Gastroesophageal sphincter (tissue), 4 donors: Measurements from ENCODE around the gene CR1. TPM values are rescaled to one million over a fixed set of nuclear protein-coding genes. Genes with fewer than 3 reads are reported as not detected.
"Not testable (repeated sequence)": the region's sequence is repeated elsewhere in the genome, so short reads cannot be mapped to it uniquely, and the experiment has no call there.

Experiments
- ATAC-seq: fragments of 150-250 bp; one replicate; pipeline ENCODE4 v1.9.1; 2016; ENCODE audit warnings: mild to moderate bottlenecking, moderate library complexity
- H3K27ac ChIP-seq, 4 donors: fragments of 200-600 bp; sonication (generic) in 3 of 4; 1 replicate in 3 of 4; 2 replicates in 1 of 4; pipeline ENCODE4 v1.5.1; 2016 to 2019
- H3K27me3 ChIP-seq: fragments of 200-600 bp; sonication (generic); one replicate; pipeline ENCODE4 v1.5.1; 2019
- H3K36me3 ChIP-seq, 2 donors: fragments of 200-600 bp; sonication (generic); one replicate each; pipeline ENCODE4 v1.5.1; 2019; ENCODE audit warnings: control low read depth in 1 of 2
- H3K4me1 ChIP-seq, 3 donors: fragments of 200-600 bp; sonication (generic); 1 replicate in 2 of 3; 2 replicates in 1 of 3; pipeline ENCODE4 v1.5.1; 2016 to 2019; ENCODE audit warnings: control low read depth in 2 of 3
- H3K4me3 ChIP-seq, 2 donors: fragments of 200-600 bp; sonication (generic); one replicate each; pipeline ENCODE4 v1.5.1; 2019; ENCODE audit warnings: mild to moderate bottlenecking in 1 of 2, moderate library complexity in 1 of 2
- H3K9me3 ChIP-seq, 3 donors: fragments of 200-600 bp; sonication (generic); one replicate each; pipeline ENCODE4 v1.5.1; 2017 to 2019; ENCODE audit warnings: control low read depth in 2 of 3
- EP300 ChIP-seq: sonication (generic); formaldehyde crosslinking; IDR thresholded peaks from one replicate; pipeline ENCODE4 v1.6.1; 2017; ENCODE audit warnings: antibody characterized with exemption, mild to moderate bottlenecking
- POLR2A ChIP-seq, 2 donors: fragments of 450-650 bp; IDR thresholded peaks; one replicate each; pipeline ENCODE4 v1.6.1; 2017; ENCODE audit warnings: antibody characterized with exemption in 2 of 2, mild to moderate bottlenecking in 2 of 2, moderate library complexity in 1 of 2
- POLR2AphosphoS5 ChIP-seq: sonication (generic); formaldehyde crosslinking; IDR thresholded peaks from one replicate; pipeline ENCODE4 v1.6.1; 2017; ENCODE audit warnings: antibody characterized with exemption
- WGBS, 2 donors: methylation state at CpG; one replicate each; pipeline ENCODE4 v1.1.5; 2018; ENCODE audit warnings: low coverage in 1 of 2; 5-methylcytosine and 5-hydroxymethylcytosine counted together
- total RNA-seq, 4 donors: library from RNA; depleted of rRNA; stranded (reverse); fragments of >200 nt; gene quantifications; one replicate each; pipeline ENCODE4 v1.1.0, GENCODE V29; 2016
- TF ChIP-seq, protein P1 (sequence below), 4 experiments: fragments of 200-600 bp in 2 of 4; fragments of 450-650 bp in 2 of 4; sonication (generic) in 1 of 4; IDR thresholded peaks; one replicate each; pipeline ENCODE4 v1.5.1; 2017 to 2019; ENCODE audit warnings: antibody characterized with exemption in 4 of 4, mild to moderate bottlenecking in 2 of 4, moderate library complexity in 2 of 4

CR1 gene
- total RNA-seq, 4 donors from 2014 or later = 1.1 to 15.9 (median 4.3) TPM

DNA sequence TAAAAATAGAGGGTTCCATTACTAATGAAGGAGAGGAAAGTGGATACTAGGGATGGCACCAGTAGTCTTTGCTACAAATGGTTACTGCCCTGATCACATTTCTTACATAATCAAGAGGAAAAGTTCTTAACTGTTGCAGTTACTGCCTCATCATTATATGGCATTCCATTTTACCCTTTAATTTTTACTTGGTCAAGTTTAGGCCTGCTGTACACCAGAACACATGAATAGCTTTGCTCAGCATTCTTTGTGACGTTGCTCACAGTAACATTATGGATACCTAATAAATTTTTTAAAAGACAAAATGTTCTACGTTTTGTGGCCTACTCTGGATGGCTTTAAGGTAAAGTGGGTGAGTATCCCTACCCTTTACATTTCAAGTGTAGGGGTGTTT is 110.4 kb downstream of the CR1 start:
- Histone ChIP-seq H3K27me3 (no peaks in the 10 kb centered on the region), H3K4me1 (no peaks in the 10 kb centered on the region), H3K9me3 (no peaks in the 10 kb centered on the region), H3K27ac (no peak overlapping the region), H3K36me3 (no peaks in the 10 kb centered on the region), H3K4me3 (no peak overlapping the region)
- TF ChIP-seq POLR2A (IDR thresholded peaks at IDR 0.05) = no peak
- TF ChIP-seq, protein P1, sequence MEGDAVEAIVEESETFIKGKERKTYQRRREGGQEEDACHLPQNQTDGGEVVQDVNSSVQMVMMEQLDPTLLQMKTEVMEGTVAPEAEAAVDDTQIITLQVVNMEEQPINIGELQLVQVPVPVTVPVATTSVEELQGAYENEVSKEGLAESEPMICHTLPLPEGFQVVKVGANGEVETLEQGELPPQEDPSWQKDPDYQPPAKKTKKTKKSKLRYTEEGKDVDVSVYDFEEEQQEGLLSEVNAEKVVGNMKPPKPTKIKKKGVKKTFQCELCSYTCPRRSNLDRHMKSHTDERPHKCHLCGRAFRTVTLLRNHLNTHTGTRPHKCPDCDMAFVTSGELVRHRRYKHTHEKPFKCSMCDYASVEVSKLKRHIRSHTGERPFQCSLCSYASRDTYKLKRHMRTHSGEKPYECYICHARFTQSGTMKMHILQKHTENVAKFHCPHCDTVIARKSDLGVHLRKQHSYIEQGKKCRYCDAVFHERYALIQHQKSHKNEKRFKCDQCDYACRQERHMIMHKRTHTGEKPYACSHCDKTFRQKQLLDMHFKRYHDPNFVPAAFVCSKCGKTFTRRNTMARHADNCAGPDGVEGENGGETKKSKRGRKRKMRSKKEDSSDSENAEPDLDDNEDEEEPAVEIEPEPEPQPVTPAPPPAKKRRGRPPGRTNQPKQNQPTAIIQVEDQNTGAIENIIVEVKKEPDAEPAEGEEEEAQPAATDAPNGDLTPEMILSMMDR (IDR thresholded peaks at IDR 0.05) = no peak
- no peak for TF ChIP-seq EP300
- no peak for TF ChIP-seq POLR2AphosphoS5
- WGBS, 2 donors = 64 to 78% methylated on average over 2 of the region's 2 CpGs
- no peak for ATAC-seq

DNA sequence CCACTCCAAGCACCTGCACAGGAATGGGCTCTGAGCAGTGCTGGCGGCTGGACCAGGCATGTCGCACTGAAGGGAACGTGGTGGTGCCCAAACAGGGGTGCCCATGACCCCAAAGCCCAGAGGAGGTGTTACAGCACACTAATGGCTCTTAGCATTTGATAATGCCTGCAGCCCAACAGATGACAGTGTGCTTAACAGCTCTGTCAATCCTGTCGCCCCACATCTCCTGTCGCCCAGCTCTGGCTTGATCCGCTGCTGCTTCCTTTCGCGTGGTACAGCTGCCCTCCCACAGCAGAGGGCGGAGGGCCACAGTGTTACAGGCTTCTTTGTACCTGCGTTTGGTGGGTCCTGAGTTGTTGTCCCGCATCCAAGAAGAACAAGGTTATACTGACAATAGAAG is 116.8 kb downstream of the CR1 start:
- H3K36me3 ChIP-seq = no peaks in the 10 kb centered on the region
- no peak for ATAC-seq
- H3K4me1 ChIP-seq = no peaks in the 10 kb centered on the region
- no peaks in the 10 kb centered on the region for H3K9me3 ChIP-seq
- TF ChIP-seq POLR2A (IDR thresholded peaks at IDR 0.05) = no peak
- TF ChIP-seq, protein P1 (IDR thresholded peaks at IDR 0.05) = no peak
- no peak for TF ChIP-seq POLR2AphosphoS5
- TF ChIP-seq EP300 = no peak
- H3K4me3 ChIP-seq = no peak overlapping the region
- no peak overlapping the region for H3K27ac ChIP-seq
- no CpG with 5 or more reads among the region's 11 CpGs for whole genome bisulfite sequencing, 2 donors
- H3K27me3 ChIP-seq = peaks cover 10% of the 10 kb centered on the region

DNA sequence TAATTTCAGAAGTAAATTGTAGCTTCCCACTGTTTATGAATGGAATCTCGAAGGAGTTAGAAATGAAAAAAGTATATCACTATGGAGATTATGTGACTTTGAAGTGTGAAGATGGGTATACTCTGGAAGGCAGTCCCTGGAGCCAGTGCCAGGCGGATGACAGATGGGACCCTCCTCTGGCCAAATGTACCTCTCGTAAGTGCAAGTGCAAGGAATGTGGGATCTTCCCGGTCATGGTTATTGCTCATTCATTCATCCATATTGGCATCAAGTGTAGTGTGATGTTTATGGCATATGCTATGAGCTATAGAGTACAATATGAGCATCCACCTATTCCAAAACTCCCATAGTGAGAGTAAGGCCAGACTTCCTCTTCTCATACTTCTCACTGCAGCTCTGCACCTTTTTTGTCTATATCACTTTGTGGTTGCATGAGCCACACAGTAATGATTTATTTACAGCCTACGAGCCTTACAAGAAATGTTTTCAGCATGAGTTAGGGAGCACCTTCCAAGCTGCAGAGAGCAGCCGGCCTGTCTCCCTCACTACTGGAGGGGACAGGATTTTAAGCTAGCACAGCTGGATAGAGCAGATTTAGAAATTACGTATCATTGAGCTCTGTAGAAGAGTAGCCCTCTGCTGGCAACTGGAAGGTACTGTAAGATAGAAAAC is 124.0 kb downstream of the CR1 start:
- Histone ChIP-seq H3K27ac (no peak overlapping the region), H3K27me3 (peaks cover 4% of the 10 kb centered on the region), H3K9me3 (no peaks in the 10 kb centered on the region), H3K36me3 (no peaks in the 10 kb centered on the region), H3K4me1 (no peaks in the 10 kb centered on the region), H3K4me3 (no peak overlapping the region)
- peak; percentile 63 for ATAC-seq
- TF ChIP-seq, protein P1 (IDR thresholded peaks at IDR 0.05) = peak; percentile 42 to 71 (median 54)
- TF ChIP-seq EP300 = no peak
- 15 to 43% methylated on average over 4 to 7 of the region's 7 CpGs for whole genome bisulfite sequencing, 2 donors

DNA sequence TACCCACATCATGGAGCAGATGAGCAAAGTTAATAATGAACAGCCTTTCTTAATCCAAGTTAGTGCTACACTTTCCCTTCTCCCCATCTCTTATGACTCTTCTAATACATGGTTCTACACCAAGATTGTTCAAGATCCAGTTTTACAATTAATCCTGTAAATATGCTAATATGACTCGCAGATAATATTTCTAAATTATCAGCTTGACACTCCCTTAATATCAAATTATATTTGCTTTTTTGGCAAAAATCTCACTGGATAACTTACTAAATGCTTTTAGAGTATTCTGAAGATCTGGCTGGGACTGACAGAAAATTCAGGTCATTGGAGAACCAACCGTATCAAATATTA is 124.6 kb downstream of the CR1 start:
- Histone ChIP-seq H3K36me3 (no peaks in the 10 kb centered on the region), H3K4me1 (no peaks in the 10 kb centered on the region), H3K27ac (no peak overlapping the region), H3K4me3 (no peak overlapping the region), H3K9me3 (no peaks in the 10 kb centered on the region), H3K27me3 (peaks cover 3% of the 10 kb centered on the region)
- WGBS, 2 donors = 84 to 92% methylated on average over 2 of the region's 2 CpGs
- no peak for ATAC-seq
- TF ChIP-seq, protein P1 (IDR thresholded peaks at IDR 0.05) = no peak
- TF ChIP-seq POLR2AphosphoS5 (no peak), POLR2A (IDR thresholded peaks at IDR 0.05) (no peak), EP300 (no peak)

DNA sequence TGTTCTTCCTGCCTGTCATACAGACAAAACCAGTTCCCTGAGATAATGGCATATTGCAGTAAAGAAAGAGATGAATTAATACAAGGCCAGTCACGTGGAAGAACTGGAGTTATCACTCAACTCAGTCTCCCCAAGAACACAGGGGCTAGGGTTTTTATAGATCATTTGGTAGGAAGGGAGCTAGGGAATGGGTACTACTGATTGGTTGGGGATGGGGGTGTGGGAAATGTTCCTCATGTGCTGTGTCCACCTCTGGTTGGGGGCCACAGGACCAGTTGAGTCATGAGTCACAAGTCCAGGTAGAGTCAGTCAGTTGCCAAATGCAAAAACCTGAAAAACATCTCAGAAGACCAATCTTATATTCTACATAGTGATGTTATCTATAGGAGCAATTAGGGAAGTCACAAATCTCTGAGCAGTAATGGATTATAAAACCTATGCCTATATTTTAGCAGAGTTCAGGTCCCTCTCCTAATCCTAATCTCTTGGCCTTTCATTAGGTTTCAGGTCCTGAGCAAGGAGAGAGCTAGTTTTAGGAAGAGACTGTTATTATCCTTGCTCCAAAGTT is 129.6 kb downstream of the CR1 start:
- ATAC-seq, H3K9me3 ChIP-seq, H3K4me3 ChIP-seq, H3K36me3 ChIP-seq, H3K27me3 ChIP-seq, H3K27ac ChIP-seq, H3K4me1 ChIP-seq: not testable (repeated sequence)
- 57 to 80% methylated on average over 1 of the region's 1 CpG for WGBS, 2 donors
